Measurements from ENCODE around the gene SIX2.
"Not testable (repeated sequence)": the region's sequence is repeated elsewhere in the genome, so short reads cannot be mapped to it uniquely, and the experiment has no call there.

GRCh38 chr2:45039804-45040203 is 30.6 kb upstream of the SIX2 start:
- TF ChIP-seq, protein P1, sequence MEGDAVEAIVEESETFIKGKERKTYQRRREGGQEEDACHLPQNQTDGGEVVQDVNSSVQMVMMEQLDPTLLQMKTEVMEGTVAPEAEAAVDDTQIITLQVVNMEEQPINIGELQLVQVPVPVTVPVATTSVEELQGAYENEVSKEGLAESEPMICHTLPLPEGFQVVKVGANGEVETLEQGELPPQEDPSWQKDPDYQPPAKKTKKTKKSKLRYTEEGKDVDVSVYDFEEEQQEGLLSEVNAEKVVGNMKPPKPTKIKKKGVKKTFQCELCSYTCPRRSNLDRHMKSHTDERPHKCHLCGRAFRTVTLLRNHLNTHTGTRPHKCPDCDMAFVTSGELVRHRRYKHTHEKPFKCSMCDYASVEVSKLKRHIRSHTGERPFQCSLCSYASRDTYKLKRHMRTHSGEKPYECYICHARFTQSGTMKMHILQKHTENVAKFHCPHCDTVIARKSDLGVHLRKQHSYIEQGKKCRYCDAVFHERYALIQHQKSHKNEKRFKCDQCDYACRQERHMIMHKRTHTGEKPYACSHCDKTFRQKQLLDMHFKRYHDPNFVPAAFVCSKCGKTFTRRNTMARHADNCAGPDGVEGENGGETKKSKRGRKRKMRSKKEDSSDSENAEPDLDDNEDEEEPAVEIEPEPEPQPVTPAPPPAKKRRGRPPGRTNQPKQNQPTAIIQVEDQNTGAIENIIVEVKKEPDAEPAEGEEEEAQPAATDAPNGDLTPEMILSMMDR (IDR thresholded peaks at IDR 0.05): not testable (repeated sequence)
- TF ChIP-seq POLR2AphosphoS5 (IDR thresholded peaks at IDR 0.05): not testable (repeated sequence)
